Dermis blood vessel endothelial cell (primary cell): Measurements from ENCODE around the gene STAT4. TPM values are rescaled to one million over a fixed set of nuclear protein-coding genes. Genes with fewer than 3 reads are reported as not detected.

Source experiments
- DNase-seq: peaks from one replicate; pipeline ENCODE4 v3.0.0; 2010
- total RNA-seq: library from RNA; depleted of rRNA; stranded (reverse); fragments of >200 nt; gene quantifications from 2 replicates; pipeline ENCODE4 v1.2.3, GENCODE V29; 2014

Gene STAT4
- total RNA-seq, 1 donor from 2014 or later, result 0.51 TPM

- DNase-seq, result no peak
These were observed 6.6 kb downstream of the STAT4 start for GRCh38 chr2:191144217-191144616.

GRCh38 chr2:191143791-191144190, 7.0 kb downstream of the STAT4 start:
- DNase-seq, result no peak

- no peak for DNase-seq
These were observed 21.9 kb downstream of the STAT4 start for GRCh38 chr2:191128911-191129304.

GRCh38 chr2:191128172-191128910, 22.5 kb downstream of the STAT4 start:
- no peak for DNase-seq

GRCh38 chr2:191127235-191127634, 23.6 kb downstream of the STAT4 start:
- no peak for DNase-seq

GRCh38 chr2:191126386-191127085, 24.3 kb downstream of the STAT4 start:
- DNase-seq, result no peak

- no peak for DNase-seq
These were observed 25.1 kb downstream of the STAT4 start for GRCh38 chr2:191125646-191126045.

- DNase-seq, result no peak
These were observed 28.0 kb downstream of the STAT4 start for GRCh38 chr2:191122638-191123294.

GRCh38 chr2:191117341-191117740, 33.5 kb downstream of the STAT4 start:
- no peak for DNase-seq

- DNase-seq, result no peak
These were observed 35.0 kb downstream of the STAT4 start for GRCh38 chr2:191115804-191116203.

- no peak for DNase-seq
These were observed 35.4 kb downstream of the STAT4 start for GRCh38 chr2:191115391-191115790.

- DNase-seq, result no peak
These were observed 36.3 kb downstream of the STAT4 start for GRCh38 chr2:191114403-191114886.

- no peak for DNase-seq
These were observed 37.0 kb downstream of the STAT4 start for GRCh38 chr2:191113761-191114160.

GRCh38 chr2:191112448-191112901, 38.3 kb downstream of the STAT4 start:
- DNase-seq, result no peak

GRCh38 chr2:191109888-191110287, 40.9 kb downstream of the STAT4 start:
- no peak for DNase-seq

- no peak for DNase-seq
These were observed 42.5 kb downstream of the STAT4 start for GRCh38 chr2:191108331-191108730.

- DNase-seq, result no peak
These were observed 45.7 kb downstream of the STAT4 start for GRCh38 chr2:191105082-191105481.

GRCh38 chr2:191103774-191104173, 47.0 kb downstream of the STAT4 start:
- DNase-seq, result no peak

- DNase-seq, result no peak
These were observed 50.6 kb downstream of the STAT4 start for GRCh38 chr2:191100216-191100615.

GRCh38 chr2:191087311-191087710, 63.5 kb downstream of the STAT4 start:
- no peak for DNase-seq

GRCh38 chr2:191086706-191087105, 64.1 kb downstream of the STAT4 start:
- no peak for DNase-seq

- no peak for DNase-seq
These were observed 67.3 kb downstream of the STAT4 start for GRCh38 chr2:191083540-191083939.

GRCh38 chr2:191082321-191082720, 68.5 kb downstream of the STAT4 start:
- DNase-seq, result no peak
